Vagina (tissue), 2 donors: ENCODE measurements around the gene ARHGEF17.

Experiments
- CTCF ChIP-seq, 3 experiments: fragments of 450-650 bp in 2 of 3; fragments of 200-600 bp in 1 of 3; sonication (generic) in 1 of 3; IDR thresholded peaks; one replicate each; pipeline ENCODE4 v1.5.1; 2017 to 2019; ENCODE audit warnings: antibody characterized with exemption in 3 of 3, mild to moderate bottlenecking in 2 of 3, moderate library complexity in 2 of 3
- POLR2A ChIP-seq, 2 donors: fragments of 450-650 bp; IDR thresholded peaks; one replicate each; pipeline ENCODE4 v1.6.1; 2017; ENCODE audit warnings: antibody characterized with exemption in 2 of 2, mild to moderate bottlenecking in 2 of 2, moderate library complexity in 2 of 2
- POLR2AphosphoS5 ChIP-seq, 2 donors: sonication (generic); formaldehyde crosslinking; IDR thresholded peaks; one replicate each; pipeline ENCODE4 v1.9.0; 2017; ENCODE audit warnings: antibody characterized with exemption in 2 of 2, mild to moderate bottlenecking in 2 of 2, low read depth in 1 of 2; ENCODE audit not compliant: insufficient read depth in 1 of 2

GRCh38 chr11:73272680-73273038 lies 35.4 kb upstream of the ARHGEF17 start:
- TF ChIP-seq POLR2AphosphoS5 (IDR thresholded peaks at IDR 0.05; ENCODE audit: insufficient read depth in 1 of 2, low read depth in 1 of 2) = no peak
- TF ChIP-seq CTCF (IDR thresholded peaks at IDR 0.05) = no peak
- TF ChIP-seq POLR2A (IDR thresholded peaks at IDR 0.05) = no peak
